Fibroblast of pulmonary artery (primary cell): Measurements from ENCODE around the gene PTPN9.

Experiments used
- DNase-seq: peaks from one replicate; pipeline ENCODE4 v3.0.0-alpha.2; 2010; ENCODE audit warnings: low read depth
- H3K4me3 ChIP-seq: replicated peaks from 2 replicates; pipeline ENCODE4 v1.5.1; 2011; ENCODE audit warnings: low read depth, mild to moderate bottlenecking, control low read depth, low read length, moderate library complexity
- CTCF ChIP-seq: IDR thresholded peaks from 2 replicates; pipeline ENCODE4 v1.5.1; 2011; ENCODE audit warnings: mild to moderate bottlenecking, control low read depth, low read length, inconsistent platforms; ENCODE audit errors: missing control alignments

Gene PTPN9

DNA sequence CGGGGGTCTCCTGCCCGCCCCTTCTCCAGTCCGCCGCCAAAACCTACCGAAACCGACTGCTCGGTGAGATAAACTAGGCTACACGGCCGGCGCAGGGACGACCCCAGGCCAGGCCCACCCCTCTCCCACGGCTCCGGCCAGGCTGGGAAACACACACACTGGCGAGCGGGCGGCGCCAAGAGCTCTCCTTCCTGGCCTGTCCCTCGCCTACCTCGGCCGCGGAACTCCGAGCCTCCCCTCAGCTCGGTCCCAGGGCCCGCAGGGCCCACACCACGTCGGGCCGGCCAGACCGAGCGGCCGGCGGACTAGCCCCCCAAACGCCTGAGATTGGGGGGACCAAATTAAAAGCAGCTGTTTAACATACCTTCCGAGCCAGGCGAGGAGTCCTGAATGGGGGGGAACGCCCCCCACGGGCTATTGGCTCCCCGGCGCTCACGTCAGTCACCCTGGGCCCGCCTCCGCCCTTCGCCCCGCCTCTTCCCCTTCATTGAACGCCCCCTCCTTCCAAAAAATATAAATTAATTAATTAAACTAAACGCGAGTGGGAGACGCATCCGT lies 123.6 kb downstream of the PTPN9 start:
- peak overlapping the region; percentile 90 for H3K4me3 ChIP-seq
- TF ChIP-seq CTCF, result no peak

GRCh38 chr15:75454471-75455378 lies 124.4 kb downstream of the PTPN9 start:
- peak; percentile 6 for DNase-seq
- peak overlapping the region; percentile 90 for H3K4me3 ChIP-seq
- TF ChIP-seq CTCF, result no peak

More for the DNA sequence above, 123.6 kb downstream of the PTPN9 start:
- peak; percentile 74 for DNase-seq

GRCh38 chr15:75453703-75454470 lies 125.2 kb downstream of the PTPN9 start:
- H3K4me3 ChIP-seq, result peak overlapping the region; percentile 90
- peak; percentile 100 for DNase-seq
- TF ChIP-seq CTCF, result no peak

DNA sequence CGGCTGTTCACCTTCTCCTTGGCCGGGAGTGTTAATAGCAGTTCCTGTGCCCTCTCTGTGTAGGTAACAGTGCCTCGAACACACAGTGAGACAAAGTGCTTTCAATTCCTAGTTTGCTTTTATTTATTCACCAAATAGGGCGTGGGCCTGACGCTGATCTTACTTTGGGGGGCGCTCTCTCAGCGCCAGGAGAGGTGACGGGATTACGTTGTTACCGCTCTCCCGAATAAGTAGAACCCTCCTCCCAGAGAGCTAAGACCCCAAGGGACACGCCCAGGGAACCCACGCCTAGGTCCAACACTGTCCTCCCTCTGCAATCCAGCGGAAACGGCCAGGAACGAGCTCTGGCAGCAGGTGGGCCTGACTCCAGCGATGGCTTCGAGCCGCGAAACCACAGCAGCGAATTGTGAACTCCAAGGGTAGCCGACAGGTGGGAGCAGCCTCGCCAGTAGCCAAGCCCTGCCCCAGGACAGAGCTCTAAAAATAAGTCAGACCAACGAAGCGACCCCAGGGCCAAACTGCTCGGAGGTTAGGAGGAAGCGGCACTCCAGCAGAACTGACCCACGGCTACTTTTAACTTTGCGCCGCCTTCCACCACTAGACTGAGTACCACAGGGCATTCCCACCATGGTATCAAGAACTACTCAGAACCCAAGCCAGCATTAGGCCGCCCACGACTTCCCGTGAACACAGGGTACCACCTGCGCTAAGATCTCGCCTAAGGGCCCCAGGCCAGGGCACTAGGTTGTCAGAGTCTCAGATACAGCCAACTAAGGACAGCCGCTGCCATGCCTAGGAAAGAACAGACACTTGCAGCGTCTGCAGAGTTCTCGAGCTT lies 126.0 kb downstream of the PTPN9 start:
- no peak for TF ChIP-seq CTCF
- peak overlapping the region; percentile 80 for H3K4me3 ChIP-seq
- DNase-seq, result peak; percentile 13

DNA sequence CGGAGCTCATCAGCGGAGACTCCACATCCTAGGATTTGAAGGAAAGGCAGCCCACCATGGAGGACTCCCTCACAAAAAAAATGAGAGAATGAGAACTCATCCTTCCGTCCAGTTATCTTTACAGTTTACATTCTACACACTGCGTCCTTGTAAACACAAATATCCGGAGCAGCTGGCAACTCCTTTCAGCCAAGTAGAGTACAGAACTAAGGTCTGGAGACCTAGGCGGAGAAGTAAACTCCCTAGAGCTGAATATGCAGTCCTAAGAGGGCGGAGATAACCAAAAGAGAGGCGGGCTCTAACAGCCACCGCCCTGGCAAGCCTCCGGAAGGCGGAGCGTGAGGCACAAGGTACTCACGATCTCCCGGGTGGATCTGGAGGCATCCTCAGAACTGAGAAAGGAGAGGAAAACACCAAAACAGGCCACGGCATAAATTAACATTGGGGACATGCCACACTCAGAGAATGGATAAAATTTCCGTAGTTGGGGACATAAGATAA lies 126.7 kb downstream of the PTPN9 start:
- peak overlapping the region; percentile 80 for H3K4me3 ChIP-seq
- TF ChIP-seq CTCF, result no peak
- DNase-seq, result peak; percentile 78
